Measurements from ENCODE around the gene ACAA1. TPM values are rescaled to one million over a fixed set of nuclear protein-coding genes. Genes with fewer than 3 reads are reported as not detected.
A peak's percentile ranks its signal among the peaks of the same experiment; 100 is the strongest.

Gene ACAA1
- total and polyA plus RNA-seq, 10 of the 15 experiments (the other 5 are each of a cell fraction or from before 2014, with no cell fraction given), result 5.7 to 85.4 (median 60.6) TPM

DNA sequence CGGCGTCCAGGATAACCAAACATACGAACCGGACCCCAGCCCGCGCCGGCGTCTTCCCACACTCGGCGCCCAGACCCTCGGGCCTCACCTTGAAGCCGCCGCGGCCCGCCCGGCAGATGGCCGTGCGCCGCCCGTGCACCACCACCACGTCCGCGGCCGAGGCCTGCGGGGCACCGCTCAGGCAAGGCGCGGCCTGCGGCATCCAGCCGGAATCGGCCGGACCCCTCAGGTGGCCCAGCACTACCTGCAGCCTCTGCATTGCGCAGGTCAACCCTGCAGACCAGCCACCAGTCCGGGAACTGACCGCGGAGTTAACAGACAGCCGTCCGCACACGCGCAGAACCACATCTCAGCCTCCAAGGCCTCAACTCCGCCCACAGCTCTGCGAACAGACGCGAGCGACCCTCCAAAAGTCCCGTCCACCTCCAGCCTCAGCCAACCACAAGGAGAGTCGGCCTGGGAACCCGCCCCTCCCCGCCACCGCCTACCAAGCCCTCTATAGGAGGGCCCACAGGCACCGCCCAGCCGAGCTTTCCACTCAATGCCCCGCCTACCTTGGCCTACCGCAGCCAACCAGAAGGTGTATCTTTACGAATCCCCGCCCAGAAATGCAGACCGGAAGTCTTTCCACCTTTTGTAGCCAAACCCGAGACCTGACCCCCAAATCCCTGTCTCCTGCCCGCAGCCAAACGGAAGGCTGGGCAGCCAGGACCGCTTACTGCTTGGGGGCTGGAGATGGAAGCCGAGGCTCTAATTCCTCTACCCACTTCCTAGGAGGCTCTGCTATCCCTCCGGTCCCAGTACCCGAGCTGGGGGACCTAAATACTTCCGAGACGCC is at the start of gene ACAA1 (continued):
- peak; percentile 25 for TF ChIP-seq RELA (IDR thresholded peaks at IDR 0.05; ENCODE audit: borderline replicate concordance, partially characterized antibody)
- TF ChIP-seq SMAD5 (IDR thresholded peaks at IDR 0.05; ENCODE audit: low read depth), result peak; percentile 54; the same call in 1 of the 2 replicates
- peak; percentile 77 for TF ChIP-seq NFYB (IDR thresholded peaks at IDR 0.05; ENCODE audit: insufficient read depth, low read depth, low read length)
- TF ChIP-seq, protein P1, sequence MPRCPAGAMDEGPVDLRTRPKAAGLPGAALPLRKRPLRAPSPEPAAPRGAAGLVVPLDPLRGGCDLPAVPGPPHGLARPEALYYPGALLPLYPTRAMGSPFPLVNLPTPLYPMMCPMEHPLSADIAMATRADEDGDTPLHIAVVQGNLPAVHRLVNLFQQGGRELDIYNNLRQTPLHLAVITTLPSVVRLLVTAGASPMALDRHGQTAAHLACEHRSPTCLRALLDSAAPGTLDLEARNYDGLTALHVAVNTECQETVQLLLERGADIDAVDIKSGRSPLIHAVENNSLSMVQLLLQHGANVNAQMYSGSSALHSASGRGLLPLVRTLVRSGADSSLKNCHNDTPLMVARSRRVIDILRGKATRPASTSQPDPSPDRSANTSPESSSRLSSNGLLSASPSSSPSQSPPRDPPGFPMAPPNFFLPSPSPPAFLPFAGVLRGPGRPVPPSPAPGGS (IDR thresholded peaks at IDR 0.05; ENCODE audit: borderline replicate concordance, insufficient read depth, low read depth, low read length, poor library complexity, severe bottlenecking), result no peak
- TF ChIP-seq HCFC1 (IDR thresholded peaks at IDR 0.05; ENCODE audit: low read length), result peak; percentile 21; the same call in 1 of the 2 replicates
- TF ChIP-seq CBX3 (IDR thresholded peaks at IDR 0.05; ENCODE audit: borderline replicate concordance, low read depth), result no peak
- no peak for TF ChIP-seq MTA3 (IDR thresholded peaks at IDR 0.05; ENCODE audit: borderline replicate concordance, low read length)
- TF ChIP-seq NFIC (IDR thresholded peaks at IDR 0.05; ENCODE audit: low read depth, low read length), result no peak
- no peak for TF ChIP-seq RAD21 (IDR thresholded peaks at IDR 0.05; ENCODE audit: insufficient read depth, low read depth, low read length)
- TF ChIP-seq, protein P2, sequence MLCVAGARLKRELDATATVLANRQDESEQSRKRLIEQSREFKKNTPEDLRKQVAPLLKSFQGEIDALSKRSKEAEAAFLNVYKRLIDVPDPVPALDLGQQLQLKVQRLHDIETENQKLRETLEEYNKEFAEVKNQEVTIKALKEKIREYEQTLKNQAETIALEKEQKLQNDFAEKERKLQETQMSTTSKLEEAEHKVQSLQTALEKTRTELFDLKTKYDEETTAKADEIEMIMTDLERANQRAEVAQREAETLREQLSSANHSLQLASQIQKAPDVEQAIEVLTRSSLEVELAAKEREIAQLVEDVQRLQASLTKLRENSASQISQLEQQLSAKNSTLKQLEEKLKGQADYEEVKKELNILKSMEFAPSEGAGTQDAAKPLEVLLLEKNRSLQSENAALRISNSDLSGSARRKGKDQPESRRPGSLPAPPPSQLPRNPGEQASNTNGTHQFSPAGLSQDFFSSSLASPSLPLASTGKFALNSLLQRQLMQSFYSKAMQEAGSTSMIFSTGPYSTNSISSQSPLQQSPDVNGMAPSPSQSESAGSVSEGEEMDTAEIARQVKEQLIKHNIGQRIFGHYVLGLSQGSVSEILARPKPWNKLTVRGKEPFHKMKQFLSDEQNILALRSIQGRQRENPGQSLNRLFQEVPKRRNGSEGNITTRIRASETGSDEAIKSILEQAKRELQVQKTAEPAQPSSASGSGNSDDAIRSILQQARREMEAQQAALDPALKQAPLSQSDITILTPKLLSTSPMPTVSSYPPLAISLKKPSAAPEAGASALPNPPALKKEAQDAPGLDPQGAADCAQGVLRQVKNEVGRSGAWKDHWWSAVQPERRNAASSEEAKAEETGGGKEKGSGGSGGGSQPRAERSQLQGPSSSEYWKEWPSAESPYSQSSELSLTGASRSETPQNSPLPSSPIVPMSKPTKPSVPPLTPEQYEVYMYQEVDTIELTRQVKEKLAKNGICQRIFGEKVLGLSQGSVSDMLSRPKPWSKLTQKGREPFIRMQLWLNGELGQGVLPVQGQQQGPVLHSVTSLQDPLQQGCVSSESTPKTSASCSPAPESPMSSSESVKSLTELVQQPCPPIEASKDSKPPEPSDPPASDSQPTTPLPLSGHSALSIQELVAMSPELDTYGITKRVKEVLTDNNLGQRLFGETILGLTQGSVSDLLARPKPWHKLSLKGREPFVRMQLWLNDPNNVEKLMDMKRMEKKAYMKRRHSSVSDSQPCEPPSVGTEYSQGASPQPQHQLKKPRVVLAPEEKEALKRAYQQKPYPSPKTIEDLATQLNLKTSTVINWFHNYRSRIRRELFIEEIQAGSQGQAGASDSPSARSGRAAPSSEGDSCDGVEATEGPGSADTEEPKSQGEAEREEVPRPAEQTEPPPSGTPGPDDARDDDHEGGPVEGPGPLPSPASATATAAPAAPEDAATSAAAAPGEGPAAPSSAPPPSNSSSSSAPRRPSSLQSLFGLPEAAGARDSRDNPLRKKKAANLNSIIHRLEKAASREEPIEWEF (IDR thresholded peaks at IDR 0.05; ENCODE audit: insufficient replicate concordance, low read depth, low read length), result no peak
- TF ChIP-seq TCF7 (IDR thresholded peaks at IDR 0.05; ENCODE audit: borderline replicate concordance), result no peak
- TF ChIP-seq, protein P3, sequence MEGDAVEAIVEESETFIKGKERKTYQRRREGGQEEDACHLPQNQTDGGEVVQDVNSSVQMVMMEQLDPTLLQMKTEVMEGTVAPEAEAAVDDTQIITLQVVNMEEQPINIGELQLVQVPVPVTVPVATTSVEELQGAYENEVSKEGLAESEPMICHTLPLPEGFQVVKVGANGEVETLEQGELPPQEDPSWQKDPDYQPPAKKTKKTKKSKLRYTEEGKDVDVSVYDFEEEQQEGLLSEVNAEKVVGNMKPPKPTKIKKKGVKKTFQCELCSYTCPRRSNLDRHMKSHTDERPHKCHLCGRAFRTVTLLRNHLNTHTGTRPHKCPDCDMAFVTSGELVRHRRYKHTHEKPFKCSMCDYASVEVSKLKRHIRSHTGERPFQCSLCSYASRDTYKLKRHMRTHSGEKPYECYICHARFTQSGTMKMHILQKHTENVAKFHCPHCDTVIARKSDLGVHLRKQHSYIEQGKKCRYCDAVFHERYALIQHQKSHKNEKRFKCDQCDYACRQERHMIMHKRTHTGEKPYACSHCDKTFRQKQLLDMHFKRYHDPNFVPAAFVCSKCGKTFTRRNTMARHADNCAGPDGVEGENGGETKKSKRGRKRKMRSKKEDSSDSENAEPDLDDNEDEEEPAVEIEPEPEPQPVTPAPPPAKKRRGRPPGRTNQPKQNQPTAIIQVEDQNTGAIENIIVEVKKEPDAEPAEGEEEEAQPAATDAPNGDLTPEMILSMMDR (IDR thresholded peaks at IDR 0.05 in 2 of 3, conservative IDR thresholded peaks at IDR 0.05 in 1 of 3; ENCODE audit: control insufficient read depth in 2 of 3, extremely low read depth in 1 of 3, insufficient read depth in 1 of 3, low read depth in 3 of 3, low read length in 3 of 3), result no peak
- TF ChIP-seq BCL11A (IDR thresholded peaks at IDR 0.05; ENCODE audit: low read depth, low read length), result no peak
- no peak for TF ChIP-seq FOS (IDR thresholded peaks at IDR 0.05; ENCODE audit: borderline replicate concordance, extremely low read depth, insufficient read length)
- no peak for TF ChIP-seq GABPA (IDR thresholded peaks at IDR 0.05; ENCODE audit: low read depth)
- peak; percentile 77 for TF ChIP-seq GATAD2B (conservative IDR thresholded peaks at IDR 0.05; ENCODE audit: low read depth)

Measured in GM12878 (cell line).